HG02981 (cell line): Measurements from ENCODE around the gene EDDM3A.

Experiments used
- ATAC-seq: cut with Tn5 transposase; IDR thresholded peaks from one replicate; pipeline ENCODE4 v1.9.1; 2021; ENCODE audit warnings: mild to moderate bottlenecking, moderate library complexity; ENCODE audit not compliant: unreplicated experiment

Gene EDDM3A

GRCh38 chr14:20782280-20782890, 36.7 kb downstream of the EDDM3A start:
- ATAC-seq: peak; percentile 40

DNA sequence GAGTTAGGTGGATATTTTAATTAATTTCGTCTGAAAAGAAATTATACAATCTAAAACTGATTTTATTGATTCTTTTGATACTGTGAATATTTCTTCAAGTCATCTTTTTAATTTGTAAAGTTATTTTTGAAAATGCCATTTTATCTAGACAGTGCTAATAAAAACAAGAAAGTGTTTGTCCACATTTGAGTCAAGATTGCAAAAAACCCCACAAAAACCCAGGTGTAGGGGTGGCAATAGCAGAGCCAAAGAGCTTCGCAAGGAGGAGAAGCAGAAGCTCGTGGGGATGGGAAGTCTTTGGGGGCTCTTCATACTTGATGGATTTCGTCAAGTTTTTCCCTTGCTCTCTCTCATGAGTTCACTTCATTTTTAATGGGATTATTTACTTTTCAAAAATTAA, 41.3 kb downstream of the EDDM3A start:
- no peak for ATAC-seq

GRCh38 chr14:20789230-20789813, 43.6 kb downstream of the EDDM3A start:
- ATAC-seq: no peak

GRCh38 chr14:20790464-20791116, 44.9 kb downstream of the EDDM3A start:
- ATAC-seq: no peak

- no peak for ATAC-seq
Measured at GRCh38 chr14:20791187-20791586, 45.5 kb downstream of the EDDM3A start.

DNA sequence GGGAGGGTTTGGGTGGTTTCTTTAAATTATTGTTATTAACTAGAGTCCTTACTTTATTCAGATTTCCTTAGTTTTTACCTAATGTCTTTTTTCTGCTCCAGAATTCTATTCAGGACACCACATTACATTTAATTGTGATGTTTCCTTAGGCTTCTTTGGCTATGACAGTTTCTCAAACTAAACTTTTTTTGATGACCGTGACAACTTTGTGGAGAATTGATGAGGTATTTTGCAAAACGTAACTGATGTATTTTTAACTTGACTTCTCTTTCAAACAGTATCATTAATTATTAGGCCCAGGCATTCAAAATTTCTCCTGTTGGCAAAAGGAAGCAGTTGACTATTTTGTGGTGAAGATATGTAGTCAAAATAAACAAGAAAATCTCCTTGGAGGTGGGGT, 45.9 kb downstream of the EDDM3A start:
- ATAC-seq: no peak

DNA sequence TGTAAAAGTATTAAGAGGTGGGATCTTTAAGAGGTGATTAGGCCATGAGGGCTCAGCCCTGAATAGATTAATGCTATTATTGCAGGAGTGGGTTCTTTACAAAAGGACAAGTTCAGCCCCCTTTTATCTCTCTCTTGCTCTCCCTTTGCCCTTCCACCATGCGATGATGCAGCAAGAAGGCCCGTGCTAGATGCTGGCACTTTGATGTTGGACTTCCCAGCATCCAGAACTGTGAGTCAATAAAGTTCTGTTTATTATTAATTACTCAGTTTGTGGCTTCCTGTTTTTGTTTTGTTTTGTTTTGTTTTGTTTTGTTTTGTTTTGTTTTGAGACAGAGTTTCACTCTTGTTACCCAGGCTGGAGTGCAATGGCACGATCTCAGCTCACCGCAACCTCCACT, 46.9 kb downstream of the EDDM3A start:
- no peak for ATAC-seq

DNA sequence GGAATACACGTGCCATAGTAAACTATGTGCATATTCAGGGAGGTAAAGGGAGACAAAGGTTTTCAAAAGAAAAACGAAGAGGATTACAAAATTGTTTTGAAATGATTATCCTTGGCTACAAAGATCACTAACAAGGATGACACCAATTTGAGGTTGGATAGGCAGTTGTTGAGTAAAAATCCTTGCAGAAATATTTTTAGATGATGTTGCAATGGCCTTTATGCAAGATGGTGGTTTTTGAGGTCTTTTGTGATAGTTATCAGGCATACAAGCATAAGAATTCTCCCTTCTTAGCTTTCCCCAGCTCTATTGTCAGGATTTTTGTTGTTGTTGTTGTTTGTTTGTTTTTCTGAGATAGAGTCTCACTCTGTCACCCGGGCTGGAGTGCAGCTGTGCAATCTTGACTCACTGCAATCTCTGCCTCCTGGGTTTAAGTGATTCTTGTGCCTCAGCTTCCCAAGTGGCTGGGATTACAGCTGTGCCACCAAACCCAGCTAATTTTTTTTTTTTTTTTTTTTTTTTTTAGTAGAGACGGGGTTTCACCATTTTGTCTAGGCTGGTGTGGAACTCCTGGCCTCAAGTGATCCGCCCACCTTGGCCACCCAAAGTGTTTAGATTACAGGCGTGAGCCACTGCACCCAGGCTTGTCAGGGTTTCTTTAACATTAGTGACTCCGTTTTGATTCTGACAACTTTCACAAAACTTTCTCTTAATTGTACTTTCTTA, 49.1 kb downstream of the EDDM3A start:
- ATAC-seq: no peak

- ATAC-seq: no peak
Measured at GRCh38 chr14:20797164-20797563, 51.5 kb downstream of the EDDM3A start.
